DMS 273 (cell line): ENCODE measurements around the gene OPTC.

Experiments
- DNase-seq: peaks from one replicate; lab custom pipeline; 2025; ENCODE audit not compliant: unreplicated experiment; lab: John Stamatoyannopoulos, UW

The OPTC gene

DNA sequence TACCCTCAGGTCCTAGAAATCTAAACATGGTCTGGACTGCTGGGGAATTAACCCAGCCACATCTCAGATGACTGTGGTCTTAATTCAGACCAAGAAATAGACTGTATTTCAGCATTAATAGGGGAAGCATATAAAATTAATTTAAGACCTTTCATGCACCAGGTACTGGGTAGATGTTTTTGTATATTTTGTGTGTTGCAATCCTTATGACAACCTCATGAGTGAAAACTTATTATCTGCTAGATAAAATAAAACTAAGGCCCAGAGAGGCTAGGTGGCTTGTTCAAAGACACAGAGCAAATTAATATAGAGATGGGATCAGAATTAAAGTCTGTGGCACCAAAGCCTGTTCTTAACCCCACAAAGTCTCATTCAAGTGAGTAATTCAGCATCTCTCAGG lies 40.1 kb downstream of the OPTC start:
- DNase-seq: no peak

GRCh38 chr1:203534526-203534925 lies 40.6 kb downstream of the OPTC start:
- no peak for DNase-seq

DNA sequence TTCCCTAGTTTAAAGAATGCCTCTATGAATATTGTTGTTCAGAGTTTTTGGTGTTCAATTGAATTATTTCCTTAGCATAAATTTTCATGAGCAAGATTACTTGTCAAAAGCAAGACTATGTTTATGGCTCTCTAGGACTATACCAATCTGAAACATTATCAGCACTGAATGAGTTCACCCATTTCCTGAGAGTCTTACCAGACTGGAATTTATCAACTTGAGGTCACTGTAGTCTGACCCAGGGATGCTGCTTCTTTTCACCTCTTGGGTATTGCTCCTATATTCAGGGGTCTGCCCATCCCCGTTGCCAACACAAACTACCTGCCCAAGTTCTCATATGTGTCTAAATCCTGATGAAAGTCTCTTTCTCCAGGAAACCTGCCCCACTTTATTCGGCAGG lies 42.6 kb downstream of the OPTC start:
- DNase-seq: no peak

DNA sequence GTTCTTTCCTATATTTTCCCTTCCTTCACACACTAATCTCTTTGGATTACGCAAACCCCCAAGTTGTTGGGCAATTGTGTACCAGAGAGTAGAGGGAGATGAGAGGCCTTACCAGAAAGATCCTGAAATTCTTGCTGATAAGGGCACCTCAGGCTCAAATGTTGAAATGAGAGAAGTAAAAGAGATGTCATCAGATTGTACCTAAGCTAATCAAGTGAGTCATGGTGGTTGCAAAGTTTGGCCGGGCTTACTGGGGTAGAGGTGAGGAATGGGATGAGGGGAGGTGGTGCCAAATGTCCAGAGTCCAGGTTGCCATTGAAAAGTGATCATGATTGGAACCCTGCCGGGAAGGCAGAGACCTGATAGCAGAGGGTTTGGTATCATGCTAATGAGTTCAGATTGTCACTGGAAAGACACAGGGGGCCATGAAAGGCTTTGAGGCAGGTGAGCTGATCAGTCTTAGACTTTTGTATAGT lies 43.1 kb downstream of the OPTC start:
- DNase-seq: no peak

GRCh38 chr1:203537806-203538464 lies 44.0 kb downstream of the OPTC start:
- DNase-seq: no peak

DNA sequence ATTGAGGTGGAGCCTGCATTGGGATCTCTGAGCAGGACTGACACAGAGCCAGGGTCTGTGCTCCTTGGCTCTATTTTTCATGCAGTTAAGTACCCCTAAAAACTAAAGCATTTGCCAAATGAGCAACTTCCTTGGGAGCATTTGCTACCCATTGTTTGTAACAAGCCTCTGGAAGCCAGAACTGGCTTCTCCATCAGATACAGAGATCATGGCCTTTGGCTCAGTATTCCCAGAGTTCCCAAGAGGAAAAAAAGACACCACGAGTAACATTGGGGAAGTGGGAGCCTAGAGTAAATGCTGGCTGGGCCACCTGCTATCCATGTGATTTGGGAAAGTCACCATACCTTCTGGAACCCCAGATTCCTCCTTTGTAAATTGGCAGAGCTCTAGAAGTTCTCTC lies 44.8 kb downstream of the OPTC start:
- no peak for DNase-seq

GRCh38 chr1:203539831-203540546 lies 46.0 kb downstream of the OPTC start:
- peak; percentile 31 for DNase-seq

- DNase-seq: no peak
Measured at GRCh38 chr1:203544485-203544884, 50.5 kb downstream of the OPTC start.

GRCh38 chr1:203544978-203545816 lies 51.2 kb downstream of the OPTC start:
- no peak for DNase-seq

GRCh38 chr1:203546274-203546673 lies 52.3 kb downstream of the OPTC start:
- no peak for DNase-seq

DNA sequence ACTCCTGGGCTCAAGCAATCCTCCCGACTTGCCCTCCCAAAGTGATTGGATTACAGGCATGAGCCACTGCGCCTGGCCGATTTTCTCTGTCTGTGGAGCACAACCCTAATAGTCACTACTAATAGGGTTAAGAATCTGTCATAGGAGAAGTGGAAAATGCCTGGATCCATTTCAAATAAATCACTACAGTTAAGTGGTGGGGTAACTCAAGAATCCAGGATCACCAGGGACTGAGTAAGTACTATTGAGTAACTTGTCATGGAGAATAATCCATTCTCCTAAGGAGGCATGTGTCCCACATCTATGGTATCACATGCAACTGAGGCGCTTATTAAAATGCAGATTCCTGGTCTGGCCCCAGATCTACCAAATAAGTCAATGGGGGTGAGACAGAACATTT lies 53.2 kb downstream of the OPTC start:
- no peak for DNase-seq

GRCh38 chr1:203547771-203548421 lies 53.9 kb downstream of the OPTC start:
- DNase-seq: peak; percentile 59

DNA sequence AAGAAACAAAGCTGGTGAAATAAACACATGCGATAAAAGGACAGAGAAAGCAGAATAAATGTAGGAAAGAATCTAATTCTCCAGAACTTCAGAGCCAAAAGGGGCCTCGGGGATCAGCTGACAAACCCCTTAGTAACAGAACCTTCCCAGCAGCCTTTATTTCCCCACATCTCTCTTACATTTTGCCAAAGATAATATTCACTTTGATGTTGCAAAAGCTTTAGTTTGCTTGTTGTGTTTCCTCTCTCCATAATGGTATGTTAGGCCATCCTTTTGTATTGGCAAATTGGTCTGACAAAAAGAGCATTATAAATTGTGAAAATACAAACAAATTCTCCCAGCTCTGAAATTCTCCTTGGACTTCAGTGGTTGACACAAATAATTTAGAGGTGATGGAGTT lies 54.9 kb downstream of the OPTC start:
- no peak for DNase-seq

GRCh38 chr1:203549309-203549708 lies 55.4 kb downstream of the OPTC start:
- DNase-seq: no peak

GRCh38 chr1:203550846-203551245 lies 56.9 kb downstream of the OPTC start:
- DNase-seq: no peak

DNA sequence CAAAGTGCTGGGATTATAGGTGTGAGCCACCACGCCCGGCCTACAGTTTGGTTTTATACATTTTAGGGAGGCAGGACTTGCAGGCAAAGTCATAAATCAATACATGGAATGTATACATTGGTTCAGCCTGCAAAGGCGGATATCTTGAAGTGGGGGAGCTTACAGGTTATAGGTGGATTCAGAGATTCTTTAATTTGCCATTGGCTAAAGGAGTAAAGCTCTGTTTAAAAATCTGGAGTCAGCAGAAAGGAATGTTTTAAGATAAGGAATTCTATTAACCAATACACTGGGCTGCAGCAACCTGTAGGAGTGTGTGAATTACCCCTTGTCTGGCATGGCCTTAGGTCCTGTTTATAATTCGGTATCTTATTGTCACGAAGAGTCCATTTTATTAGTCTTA lies 57.6 kb downstream of the OPTC start:
- DNase-seq: no peak

DNA sequence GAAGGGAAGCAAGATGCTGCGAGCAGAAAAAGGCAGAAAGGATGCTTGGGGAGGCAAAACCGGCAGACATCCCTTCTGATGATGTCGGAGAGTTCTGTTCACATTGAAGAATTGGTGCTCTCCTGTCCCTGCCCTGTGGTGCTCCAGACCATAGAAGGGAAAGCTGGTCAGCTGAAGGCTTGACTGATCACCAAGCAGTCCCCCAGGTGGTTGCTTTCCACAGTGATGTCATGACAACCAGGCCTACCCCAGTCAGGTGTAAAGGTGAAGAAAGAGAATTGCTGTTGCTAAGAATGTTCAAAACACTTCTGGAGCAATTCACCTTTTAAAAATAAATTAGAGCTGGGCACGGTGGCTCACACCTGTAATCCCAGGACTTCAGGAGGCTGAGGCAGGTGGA lies 59.5 kb downstream of the OPTC start:
- DNase-seq: no peak

- DNase-seq: no peak
Measured at GRCh38 chr1:203554071-203554470, 60.1 kb downstream of the OPTC start.

DNA sequence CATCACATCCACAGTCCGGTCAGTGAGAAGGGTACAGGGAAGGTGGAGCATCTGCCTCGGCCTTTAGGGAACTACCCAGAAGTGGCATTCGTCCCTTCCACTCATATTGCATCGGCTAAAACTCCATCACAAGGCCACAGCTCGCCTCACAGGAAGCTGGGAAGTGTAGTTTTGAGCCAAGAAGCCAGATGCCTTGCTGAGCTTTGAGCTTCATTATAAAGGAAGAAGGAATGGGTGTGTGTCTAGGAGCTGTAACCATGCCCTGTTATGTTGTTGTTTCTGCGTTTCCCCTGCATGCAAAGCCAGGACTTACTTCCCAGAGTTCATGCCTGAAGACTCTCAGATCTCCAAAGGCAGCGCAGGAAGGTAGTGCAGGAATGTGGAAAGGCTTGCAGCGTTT lies 61.1 kb downstream of the OPTC start:
- peak; percentile 27 for DNase-seq

- DNase-seq: no peak
Measured at GRCh38 chr1:203555511-203556046, 61.6 kb downstream of the OPTC start.
